HepG2 (cell line): ENCODE results near the gene CATSPERD. TPM values are rescaled to one million over a fixed set of nuclear protein-coding genes. Genes with fewer than 3 reads are reported as not detected.
A peak's percentile ranks its signal among the peaks of the same experiment; 100 is the strongest.

ENCODE experiments used
- ATF7-NPFF ChIP-seq: sonication (generic); formaldehyde crosslinking; IDR thresholded peaks from 2 replicates; pipeline ENCODE4 v1.8.1; 2023; ENCODE audit warnings: mild to moderate bottlenecking, low read depth, missing genetic modification reagents, moderate library complexity
- GZF1 ChIP-seq: sonication (generic); formaldehyde crosslinking; IDR thresholded peaks from 2 replicates; pipeline ENCODE4 v1.5.1; 2020; ENCODE audit warnings: mild to moderate bottlenecking, missing genetic modification reagents
- HNF1B ChIP-seq: sonication (generic); formaldehyde crosslinking; IDR thresholded peaks from 2 replicates; pipeline ENCODE4 v1.5.1; 2020; ENCODE audit warnings: mild to moderate bottlenecking, moderate library complexity, missing genetic modification reagents
- HNRNPLL ChIP-seq: fragments of 200-400 bp; formaldehyde crosslinking; IDR thresholded peaks from 2 replicates; pipeline ENCODE4 v1.6.1; 2017; ENCODE audit warnings: mild to moderate bottlenecking, low read depth, low read length; ENCODE audit not compliant: poor library complexity, severe bottlenecking
- IKZF4 ChIP-seq: sonication (generic); formaldehyde crosslinking; IDR thresholded peaks from 2 replicates; pipeline ENCODE4 v1.5.1; 2020; ENCODE audit warnings: borderline replicate concordance, mild to moderate bottlenecking, low read depth, missing genetic modification reagents; ENCODE audit errors: not compliant biosample characterization
- NRL ChIP-seq: sonication (generic); formaldehyde crosslinking; IDR thresholded peaks from 2 replicates; pipeline ENCODE4 v1.5.0; 2020; ENCODE audit warnings: missing genetic modification reagents, mild to moderate bottlenecking, moderate library complexity, borderline replicate concordance
- PHF5A ChIP-seq: IDR thresholded peaks from one replicate; pipeline ENCODE4 v1.6.1; 2018; ENCODE audit warnings: low read depth, missing genetic modification reagents; ENCODE audit not compliant: unreplicated experiment
- SALL1 ChIP-seq: sonication (generic); formaldehyde crosslinking; IDR thresholded peaks from 2 replicates; pipeline ENCODE4 v1.8.0; 2022; ENCODE audit warnings: mild to moderate bottlenecking, missing genetic modification reagents
- TBX3 ChIP-seq: fragments of 450-650 bp; IDR thresholded peaks from 2 replicates; pipeline ENCODE4 v1.6.1; 2017; ENCODE audit warnings: antibody characterized with exemption, mild to moderate bottlenecking, inconsistent platforms, borderline replicate concordance
- ZFP91 ChIP-seq: sonication (generic); formaldehyde crosslinking; IDR thresholded peaks from 2 replicates; pipeline ENCODE4 v1.9.0; 2022; ENCODE audit warnings: missing genetic modification reagents, mild to moderate bottlenecking, borderline replicate concordance
- ZNF317 ChIP-seq: sonication (generic); formaldehyde crosslinking; IDR thresholded peaks from 2 replicates; pipeline ENCODE4 v1.5.0; 2020; ENCODE audit warnings: mild to moderate bottlenecking, missing genetic modification reagents
- ZNF574 ChIP-seq: sonication (generic); formaldehyde crosslinking; IDR thresholded peaks from 2 replicates; pipeline ENCODE4 v1.4.0; 2020; ENCODE audit warnings: missing genetic modification reagents
- ZNF691 ChIP-seq: sonication (generic); formaldehyde crosslinking; IDR thresholded peaks from 2 replicates; pipeline ENCODE4 v1.4.0; 2020; ENCODE audit warnings: missing genetic modification reagents, low read depth, mild to moderate bottlenecking, borderline replicate concordance
- polyA plus RNA-seq, 8 experiments: library from polyadenylated mRNA; depleted of rRNA in 3 of 8; stranded (reverse) in 7 of 8; unstranded in 1 of 8; fragments of >200 nt; fragmentation: Illumina TruSeq in 4 of 8; extraction: Trizol in 4 of 8; gene quantifications; 2 replicates each; pipeline versions ENCODE4 v1.2.1 to v1.2.3, GENCODE V29; 2011 to 2016; ENCODE audit warnings: low read depth in 4 of 8, missing spikeins in 1 of 8, mixed read lengths in 1 of 8; ENCODE audit not compliant: insufficient read depth in 1 of 8
- total RNA-seq, 5 experiments: library from RNA; depleted of rRNA; stranded (reverse); fragments of >200 nt; fragmentation: Illumina TruSeq; extraction: Trizol; gene quantifications; 2 replicates each; pipeline ENCODE4 v1.2.3, GENCODE V29; 2016; ENCODE audit warnings: low read depth in 1 of 5

Gene CATSPERD
- total and polyA plus RNA-seq, 2 of the 13 experiments (the other 11 are each of a cell fraction or from before 2014, with no cell fraction given), result 0.04 TPM; not detected in 1

GRCh38 chr19:5826531-5827341 lies 106.3 kb downstream of the CATSPERD start (continued):
- TF ChIP-seq ZFP91 (CRISPR knock-in tag) (peak; percentile 66; the same call in 1 of the 2 replicates), IKZF4 (CRISPR knock-in tag) (no peak), TBX3 (peak; percentile 82), HNRNPLL (peak; percentile 38), PHF5A (CRISPR knock-in tag) (peak; percentile 58), GZF1 (peak; percentile 23; the same call in 1 of the 2 replicates), SALL1 (CRISPR knock-in tag) (peak; percentile 82), ZNF691 (CRISPR knock-in tag) (peak; percentile 34; the same call in 1 of the 2 replicates), NRL (CRISPR knock-in tag) (no peak), ATF7-NPFF (CRISPR knock-in tag) (peak; percentile 40; the same call in 1 of the 2 replicates), ZNF317 (CRISPR knock-in tag) (no peak), HNF1B (CRISPR knock-in tag) (peak; percentile 37; the same call in 1 of the 2 replicates), ZNF574 (CRISPR knock-in tag) (peak; percentile 74)
